ENCODE results near the gene RD3L. TPM values are rescaled to one million over a fixed set of nuclear protein-coding genes. Genes with fewer than 3 reads are reported as not detected.

Gene RD3L
- total and polyA plus RNA-seq, 9 of the 15 experiments (the other 6 are each of a cell fraction or from before 2014, with no cell fraction given) = 0.14 TPM; not detected in 8

- no peak for TF ChIP-seq ZBTB40 (IDR thresholded peaks at IDR 0.05)
- no peak for TF ChIP-seq ZBTB40 (CRISPR knock-in tag; IDR thresholded peaks at IDR 0.05)
Observed at GRCh38 chr14:103890821-103891666, 51.3 kb downstream of the RD3L start (continued).

Other genes starting within 250 kb of the RD3L start
- 46.1 and 54.1 TPM in 2 replicates for gene XRCC3, start 227.1 kb downstream of the RD3L start, total RNA-seq (2014; rRNA removed)
- 30.2 TPM in 2 replicates for gene XRCC3, start 227.1 kb downstream of the RD3L start, total RNA-seq (2014; rRNA removed; fragmentation: Illumina TruSeq; extraction: Trizol)
- 25.7 and 30.3 TPM in 2 replicates for gene XRCC3, start 227.1 kb downstream of the RD3L start, total RNA-seq (2015; rRNA removed; fragmentation: Illumina TruSeq; extraction: Trizol)
- 38.2 and 41.3 TPM in 2 replicates for gene XRCC3, start 227.1 kb downstream of the RD3L start, total RNA-seq (2021)
- gene XRCC3, start 227.1 kb downstream of the RD3L start, polyA plus RNA-seq (2011; rRNA removed) = 19.0 and 24.3 TPM in 2 replicates
- gene XRCC3, start 227.1 kb downstream of the RD3L start, polyA plus RNA-seq (2014; fragmentation: Illumina TruSeq; extraction: Trizol) = 44.5 and 59.3 TPM in 2 replicates
- under 1 TPM; 0.34 to 0.38 TPM for gene XRCC3, start 227.1 kb downstream of the RD3L start, polyA plus RNA-seq (2014; fragmentation: Nextera tagmentation; extraction: Ambion mirVana)
- 39.9 and 44.1 TPM in 2 replicates for gene XRCC3, start 227.1 kb downstream of the RD3L start, polyA plus RNA-seq (2014; rRNA removed)
- 16.3 and 21.1 TPM in 2 replicates for gene ZFYVE21, start 226.7 kb downstream of the RD3L start, total RNA-seq (2014; rRNA removed)
- 9.9 and 11.8 TPM in 2 replicates for gene ZFYVE21, start 226.7 kb downstream of the RD3L start, total RNA-seq (2014; rRNA removed; fragmentation: Illumina TruSeq; extraction: Trizol)
- 15.0 and 15.6 TPM in 2 replicates for gene ZFYVE21, start 226.7 kb downstream of the RD3L start, total RNA-seq (2015; rRNA removed; fragmentation: Illumina TruSeq; extraction: Trizol)
- 17.1 and 18.0 TPM in 2 replicates for gene ZFYVE21, start 226.7 kb downstream of the RD3L start, total RNA-seq (2021)
- gene ZFYVE21, start 226.7 kb downstream of the RD3L start, polyA plus RNA-seq (2011; rRNA removed) = 23.1 and 24.3 TPM in 2 replicates
- 11.9 and 14.4 TPM in 2 replicates for gene ZFYVE21, start 226.7 kb downstream of the RD3L start, polyA plus RNA-seq (2014; fragmentation: Illumina TruSeq; extraction: Trizol)
- gene ZFYVE21, start 226.7 kb downstream of the RD3L start, polyA plus RNA-seq (2014; fragmentation: Nextera tagmentation; extraction: Ambion mirVana) = 1 to 10 TPM in 1 of 2 experiments, under 1 TPM in 1; 0.90 to 2.8 TPM
- gene ZFYVE21, start 226.7 kb downstream of the RD3L start, polyA plus RNA-seq (2014; rRNA removed) = 23.1 and 25.5 TPM in 2 replicates
- 0.14 and 0.61 TPM in 2 replicates for gene PPP1R13B, start 95.0 kb downstream of the RD3L start, total RNA-seq (2014; rRNA removed)
- gene PPP1R13B, start 95.0 kb downstream of the RD3L start, total RNA-seq (2014; rRNA removed; fragmentation: Illumina TruSeq; extraction: Trizol) = 0.16 and 0.22 TPM in 2 replicates
- gene PPP1R13B, start 95.0 kb downstream of the RD3L start, total RNA-seq (2015; rRNA removed; fragmentation: Illumina TruSeq; extraction: Trizol) = 0.11 and 0.30 TPM in 2 replicates
- gene PPP1R13B, start 95.0 kb downstream of the RD3L start, total RNA-seq (2021) = 1.1 and 1.7 TPM in 2 replicates
- gene PPP1R13B, start 95.0 kb downstream of the RD3L start, polyA plus RNA-seq (2011; rRNA removed) = 0.18 and 0.26 TPM in 2 replicates
- gene PPP1R13B, start 95.0 kb downstream of the RD3L start, polyA plus RNA-seq (2014; fragmentation: Illumina TruSeq; extraction: Trizol) = 0.15 and 0.46 TPM in 2 replicates
- under 1 TPM; 0.03 TPM for gene PPP1R13B, start 95.0 kb downstream of the RD3L start, polyA plus RNA-seq (2014; fragmentation: Nextera tagmentation; extraction: Ambion mirVana)
- gene PPP1R13B, start 95.0 kb downstream of the RD3L start, polyA plus RNA-seq (2014; rRNA removed) = 0.08 and 0.48 TPM in 2 replicates
- not detected in 2 replicates for gene TDRD9, start 14.1 kb downstream of the RD3L start, total RNA-seq (2014; rRNA removed)
- gene TDRD9, start 14.1 kb downstream of the RD3L start, total RNA-seq (2014; rRNA removed; fragmentation: Illumina TruSeq; extraction: Trizol) = not detected in 2 replicates
- not detected in 2 replicates for gene TDRD9, start 14.1 kb downstream of the RD3L start, total RNA-seq (2015; rRNA removed; fragmentation: Illumina TruSeq; extraction: Trizol)
- not detected in 2 replicates for gene TDRD9, start 14.1 kb downstream of the RD3L start, total RNA-seq (2021)
- not detected in 2 replicates for gene TDRD9, start 14.1 kb downstream of the RD3L start, polyA plus RNA-seq (2011; rRNA removed)
- 0.04 TPM in 1 of 2 replicates, not detected in the other for gene TDRD9, start 14.1 kb downstream of the RD3L start, polyA plus RNA-seq (2014; fragmentation: Illumina TruSeq; extraction: Trizol)
- under 1 TPM; 0.04 to 0.14 TPM for gene TDRD9, start 14.1 kb downstream of the RD3L start, polyA plus RNA-seq (2014; fragmentation: Nextera tagmentation; extraction: Ambion mirVana)
- gene TDRD9, start 14.1 kb downstream of the RD3L start, polyA plus RNA-seq (2014; rRNA removed) = 0.04 and 0.09 TPM in 2 replicates
- not detected in 2 replicates for gene ASPG, start 143.2 kb upstream of the RD3L start, total RNA-seq (2014; rRNA removed)
- not detected in 2 replicates for gene ASPG, start 143.2 kb upstream of the RD3L start, total RNA-seq (2014; rRNA removed; fragmentation: Illumina TruSeq; extraction: Trizol)
- not detected in 2 replicates for gene ASPG, start 143.2 kb upstream of the RD3L start, total RNA-seq (2015; rRNA removed; fragmentation: Illumina TruSeq; extraction: Trizol)
- 0.18 TPM in 1 of 2 replicates, not detected in the other for gene ASPG, start 143.2 kb upstream of the RD3L start, total RNA-seq (2021)
- not detected in 2 replicates for gene ASPG, start 143.2 kb upstream of the RD3L start, polyA plus RNA-seq (2011; rRNA removed)
- not detected in 2 replicates for gene ASPG, start 143.2 kb upstream of the RD3L start, polyA plus RNA-seq (2014; fragmentation: Illumina TruSeq; extraction: Trizol)
- gene ASPG, start 143.2 kb upstream of the RD3L start, polyA plus RNA-seq (2014; fragmentation: Nextera tagmentation; extraction: Ambion mirVana) = not detected
- not detected in 2 replicates for gene ASPG, start 143.2 kb upstream of the RD3L start, polyA plus RNA-seq (2014; rRNA removed)
- not detected in 2 replicates for gene KIF26A, start 196.1 kb upstream of the RD3L start, total RNA-seq (2014; rRNA removed)
- gene KIF26A, start 196.1 kb upstream of the RD3L start, total RNA-seq (2014; rRNA removed; fragmentation: Illumina TruSeq; extraction: Trizol) = not detected in 2 replicates
- not detected in 2 replicates for gene KIF26A, start 196.1 kb upstream of the RD3L start, total RNA-seq (2015; rRNA removed; fragmentation: Illumina TruSeq; extraction: Trizol)
- gene KIF26A, start 196.1 kb upstream of the RD3L start, total RNA-seq (2021) = 0.02 and 0.04 TPM in 2 replicates
- not detected in 2 replicates for gene KIF26A, start 196.1 kb upstream of the RD3L start, polyA plus RNA-seq (2011; rRNA removed)
- not detected in 2 replicates for gene KIF26A, start 196.1 kb upstream of the RD3L start, polyA plus RNA-seq (2014; fragmentation: Illumina TruSeq; extraction: Trizol)
- gene KIF26A, start 196.1 kb upstream of the RD3L start, polyA plus RNA-seq (2014; fragmentation: Nextera tagmentation; extraction: Ambion mirVana) = not detected
- not detected in 2 replicates for gene KIF26A, start 196.1 kb upstream of the RD3L start, polyA plus RNA-seq (2014; rRNA removed)